H9 (cell line): ENCODE data around the gene MAPK8. TPM values are rescaled to one million over a fixed set of nuclear protein-coding genes. Genes with fewer than 3 reads are reported as not detected.

Source experiments
- DNase-seq: peaks from one replicate; pipeline ENCODE4 v3.0.0-alpha.2; 2017
- H2AFZ ChIP-seq: one replicate; pipeline ENCODE4 v1.6.1; 2013; ENCODE audit warnings: mild to moderate bottlenecking, low read length, control low read depth, moderate library complexity
- H2AK5ac ChIP-seq: 2 replicates; pipeline ENCODE4 v1.6.1; 2013; ENCODE audit warnings: low read length, control low read depth, mixed read lengths; ENCODE audit not compliant: insufficient read length
- H2BK120ac ChIP-seq: one replicate; pipeline ENCODE4 v1.6.1; 2013; ENCODE audit warnings: low read depth, mild to moderate bottlenecking, low read length, control low read depth, inconsistent platforms; ENCODE audit not compliant: poor library complexity, severe bottlenecking
- H2BK12ac ChIP-seq: 2 replicates; pipeline ENCODE4 v1.6.1; 2013; ENCODE audit warnings: low read length, control low read depth, mixed read lengths, low read depth; ENCODE audit not compliant: insufficient read length
- H2BK15ac ChIP-seq: 2 replicates; pipeline ENCODE4 v1.6.1; 2013; ENCODE audit warnings: low read depth, low read length, control low read depth
- H2BK20ac ChIP-seq: one replicate; pipeline ENCODE4 v1.6.1; 2013; ENCODE audit warnings: low read depth, mild to moderate bottlenecking, low read length, control low read depth, inconsistent platforms; ENCODE audit not compliant: poor library complexity, severe bottlenecking
- H2BK5ac ChIP-seq: 2 replicates; pipeline ENCODE4 v1.6.1; 2013; ENCODE audit warnings: low read length, control low read depth, mixed read lengths; ENCODE audit not compliant: insufficient read length
- H3K14ac ChIP-seq: 2 replicates; pipeline ENCODE4 v1.6.1; 2013; ENCODE audit warnings: low read length, control low read depth; ENCODE audit not compliant: insufficient read depth
- H3K18ac ChIP-seq: 2 replicates; pipeline ENCODE4 v1.6.1; 2013; ENCODE audit warnings: low read depth, mild to moderate bottlenecking, mixed read lengths, low read length, control low read depth; ENCODE audit not compliant: insufficient read length
- H3K23ac ChIP-seq: 2 replicates; pipeline ENCODE4 v1.6.1; 2013; ENCODE audit warnings: low read length, control low read depth, mixed read lengths, low read depth; ENCODE audit not compliant: insufficient read length
- H3K23me2 ChIP-seq: 2 replicates; pipeline ENCODE4 v1.6.1; 2013; ENCODE audit warnings: low read depth, mild to moderate bottlenecking, mixed read lengths, low read length, control low read depth; ENCODE audit not compliant: insufficient read length, poor library complexity, severe bottlenecking
- H3K27ac ChIP-seq: 2 replicates; pipeline ENCODE4 v1.5.1; 2013; ENCODE audit warnings: low read length, control low read depth, mixed read lengths, low read depth; ENCODE audit not compliant: insufficient read length
- H3K27me3 ChIP-seq: 2 replicates; pipeline ENCODE4 v1.6.1; 2013; ENCODE audit warnings: low read length, control low read depth, inconsistent platforms; ENCODE audit not compliant: insufficient read depth
- H3K4ac ChIP-seq: 2 replicates; pipeline ENCODE4 v1.6.1; 2013; ENCODE audit warnings: low read depth, mild to moderate bottlenecking, control low read depth, inconsistent platforms, low read length, moderate library complexity
- H3K4me1 ChIP-seq: 2 replicates; pipeline ENCODE4 v1.6.1; 2013; ENCODE audit warnings: low read length, control low read depth, inconsistent platforms; ENCODE audit not compliant: insufficient read depth
- H3K4me2 ChIP-seq: 2 replicates; pipeline ENCODE4 v1.6.1; 2013; ENCODE audit warnings: low read length, control low read depth, mixed read lengths; ENCODE audit not compliant: insufficient read length, insufficient read depth
- H3K56ac ChIP-seq: 2 replicates; pipeline ENCODE4 v1.6.1; 2013; ENCODE audit warnings: low read depth, mild to moderate bottlenecking, mixed read lengths, low read length, control low read depth; ENCODE audit not compliant: insufficient read length
- H3K79me1 ChIP-seq: 2 replicates; pipeline ENCODE4 v1.6.1; 2013; ENCODE audit warnings: low read depth, mild to moderate bottlenecking, moderate library complexity, low read length, control low read depth, inconsistent platforms; ENCODE audit not compliant: insufficient read depth, poor library complexity, severe bottlenecking
- H3K79me2 ChIP-seq: 2 replicates; pipeline ENCODE4 v1.6.1; 2013; ENCODE audit warnings: low read length, control low read depth, inconsistent platforms; ENCODE audit not compliant: insufficient read depth
- H3K9ac ChIP-seq: 2 replicates; pipeline ENCODE4 v1.6.1; 2013; ENCODE audit warnings: low read length, control low read depth, mixed read lengths; ENCODE audit not compliant: insufficient read length; ENCODE audit errors: extremely low read depth
- H3K9me3 ChIP-seq: one replicate; pipeline ENCODE4 v1.6.1; 2013; ENCODE audit warnings: low read depth, low read length, inconsistent platforms; ENCODE audit not compliant: control insufficient read depth
- H3T11ph ChIP-seq: one replicate; pipeline ENCODE4 v1.6.1; 2013; ENCODE audit warnings: mild to moderate bottlenecking, low read length, control low read depth, inconsistent platforms
- H4K20me1 ChIP-seq: one replicate; pipeline ENCODE4 v1.6.1; 2013; ENCODE audit not compliant: control insufficient read depth, insufficient read length, insufficient read depth
- H4K5ac ChIP-seq: 2 replicates; pipeline ENCODE4 v1.6.1; 2013; ENCODE audit warnings: low read depth, mild to moderate bottlenecking, mixed read lengths, low read length, control low read depth; ENCODE audit not compliant: insufficient read length
- H4K8ac ChIP-seq: replicated peaks from 2 replicates; pipeline ENCODE4 v1.6.1; 2013; ENCODE audit warnings: low read length, control low read depth, mixed read lengths, low read depth; ENCODE audit not compliant: insufficient read length
- H4K91ac ChIP-seq: 2 replicates; pipeline ENCODE4 v1.6.1; 2013; ENCODE audit warnings: low read depth, mild to moderate bottlenecking, moderate library complexity, mixed read lengths, low read length, control low read depth; ENCODE audit not compliant: insufficient read length
- H3K27ac Mint-ChIP-seq, 3 experiments: 2 replicates in 2 of 3; 3 replicates in 1 of 3; pipeline ENCODE4 v1.8.0; 2020 to 2021; ENCODE audit warnings: mixed read lengths in 3 of 3, mild to moderate bottlenecking in 1 of 3, moderate library complexity in 1 of 3
- H3K27me3 Mint-ChIP-seq: 2 replicates; pipeline ENCODE4 v1.8.0; 2021; ENCODE audit warnings: low read depth, mild to moderate bottlenecking, moderate library complexity, mixed read lengths
- H3K36me3 Mint-ChIP-seq, 3 experiments: 2 replicates in 2 of 3; 3 replicates in 1 of 3; pipeline ENCODE4 v1.8.0; 2020 to 2021; ENCODE audit warnings: low read depth in 3 of 3, mixed read lengths in 3 of 3; ENCODE audit not compliant: insufficient read depth in 1 of 3
- H3K4me1 Mint-ChIP-seq, 2 experiments: 2 replicates each; pipeline ENCODE4 v1.8.0; 2020; ENCODE audit warnings: mixed read lengths in 2 of 2
- H3K4me3 Mint-ChIP-seq, 2 experiments: 2 replicates in 1 of 2; 3 replicates in 1 of 2; pipeline ENCODE4 v1.8.0; 2020 to 2021; ENCODE audit warnings: mild to moderate bottlenecking in 2 of 2, mixed read lengths in 2 of 2, moderate library complexity in 1 of 2
- H3K9me3 Mint-ChIP-seq, 2 experiments: 2 replicates in 1 of 2; 3 replicates in 1 of 2; pipeline ENCODE4 v1.8.0; 2020; ENCODE audit warnings: mild to moderate bottlenecking in 2 of 2, mixed read lengths in 2 of 2, moderate library complexity in 1 of 2
- CTCF ChIP-seq: fragments of 200-600 bp; sonication (generic); conservative IDR thresholded peaks from 3 replicates; pipeline ENCODE4 v1.8.0; 2021; ENCODE audit warnings: antibody characterized with exemption, mild to moderate bottlenecking
- WGBS: extraction: QIAGEN DNeasy Blood & Tissue Kit; methylation state at CpG from one replicate; pipeline ENCODE4 v1.1.7; 2013; ENCODE audit warnings: missing lambda C conversion rate, low lambda C conversion rate, mixed read lengths; ENCODE audit not compliant: insufficient read length; ENCODE audit errors: extremely low coverage; 5-methylcytosine and 5-hydroxymethylcytosine counted together
- total RNA-seq: library from RNA; stranded (reverse); gene quantifications from 2 replicates; pipeline ENCODE4 v1.2.1, GENCODE V29; 2021

The MAPK8 gene
- total RNA-seq, 1 experiment from 2014 or later = 52.0 TPM

DNA sequence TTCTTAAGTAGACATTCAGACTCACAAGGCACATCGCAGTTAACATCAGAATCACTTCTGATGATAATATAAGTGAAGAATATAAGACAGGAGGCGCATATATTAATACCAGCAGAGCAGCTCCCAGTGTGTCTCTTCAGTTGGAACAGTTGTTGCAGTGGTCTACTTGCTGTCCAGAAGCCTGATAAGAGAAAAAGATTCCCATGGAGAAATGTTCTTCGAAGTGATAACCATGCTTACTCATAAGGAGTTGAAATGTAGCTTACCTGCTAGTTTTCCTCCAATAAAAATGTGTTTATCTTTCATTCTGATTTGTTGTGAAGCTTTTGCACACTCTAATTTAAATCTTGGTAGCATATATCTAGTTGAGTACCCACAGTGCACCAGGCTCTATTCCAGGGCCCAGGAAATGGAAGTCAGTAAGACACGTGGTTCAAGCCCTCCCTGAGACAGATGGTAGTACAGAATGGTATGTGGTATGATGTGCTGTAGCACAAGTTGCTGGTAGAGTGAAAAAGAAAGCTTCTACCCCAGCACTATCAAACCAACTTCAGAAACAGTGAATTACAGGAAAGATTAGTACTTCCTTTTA, 124.0 kb downstream of the MAPK8 start:
- Histone ChIP-seq H3K4ac (no peak overlapping the region), H3K9ac (no peak overlapping the region), H4K8ac (no peak overlapping the region), H2BK20ac (no peak overlapping the region), H4K20me1 (no peaks in the 10 kb centered on the region), H3K23ac (no peak overlapping the region), H4K91ac (no peak overlapping the region), H2AFZ (no peak overlapping the region), H2BK120ac (no peak overlapping the region), H3K27ac (no peak overlapping the region), H3K4me2 (no peak overlapping the region), H3K14ac (no peak overlapping the region), H2BK12ac (no peak overlapping the region), H3K56ac (no peak overlapping the region), H3K79me2 (no peaks in the 10 kb centered on the region), H3T11ph (no peak overlapping the region), H3K23me2 (no peaks in the 10 kb centered on the region), H3K4me1 (no peaks in the 10 kb centered on the region), H3K27me3 (no peaks in the 10 kb centered on the region), H2BK15ac (no peak overlapping the region), H3K79me1 (no peaks in the 10 kb centered on the region), H3K18ac (no peak overlapping the region), H2AK5ac (no peak overlapping the region), H3K9me3 (no peaks in the 10 kb centered on the region), H2BK5ac (no peak overlapping the region), H4K5ac (no peak overlapping the region)
- H3K27me3 Mint-ChIP-seq = no peaks in the 10 kb centered on the region
- no CpG with 5 or more reads among the region's 4 CpGs for WGBS
- DNase-seq = no peak
- H3K4me3 Mint-ChIP-seq = no peak overlapping the region
- peaks cover 0 to 28% (median 21%) of the 10 kb centered on the region in 3 experiments; a peak in 5 of 7 replicates for H3K36me3 Mint-ChIP-seq
- H3K9me3 Mint-ChIP-seq = no peaks in the 10 kb centered on the region
- H3K4me1 Mint-ChIP-seq = no peaks in the 10 kb centered on the region
- no peak for TF ChIP-seq CTCF
- H3K27ac Mint-ChIP-seq = no peak overlapping the region; a peak in 1 of 7 replicates
